Muscle of leg (tissue), 11 donors: ENCODE data around the gene NFASC. TPM values are rescaled to one million over a fixed set of nuclear protein-coding genes. Genes with fewer than 3 reads are reported as not detected.

Source experiments
- DNase-seq: peaks from one replicate; pipeline ENCODE4 v3.0.0; 2013
- H3K27ac ChIP-seq: one replicate; pipeline ENCODE4 v1.5.1; 2013; ENCODE audit warnings: mild to moderate bottlenecking, low read length, control low read depth
- H3K27me3 ChIP-seq: one replicate; pipeline ENCODE4 v1.6.1; 2013; ENCODE audit warnings: low read length; ENCODE audit not compliant: control insufficient read depth, insufficient read depth
- H3K36me3 ChIP-seq: one replicate; pipeline ENCODE4 v1.6.1; 2013; ENCODE audit warnings: low read length; ENCODE audit not compliant: control insufficient read depth, insufficient read depth
- H3K4me1 ChIP-seq: one replicate; pipeline ENCODE4 v1.6.1; 2013; ENCODE audit warnings: low read length; ENCODE audit not compliant: control insufficient read depth, insufficient read depth
- H3K4me3 ChIP-seq: one replicate; pipeline ENCODE4 v1.5.1; 2013; ENCODE audit warnings: low read length, control low read depth
- H3K9me3 ChIP-seq: replicated peaks from 2 replicates; pipeline ENCODE4 v1.6.1; 2013; ENCODE audit warnings: low read depth, low read length; ENCODE audit not compliant: control insufficient read depth
- WGBS: methylation state at CpG from one replicate; pipeline ENCODE4 v1.1.5; 2013; ENCODE audit warnings: missing lambda C conversion rate; ENCODE audit not compliant: insufficient coverage; 5-methylcytosine and 5-hydroxymethylcytosine counted together
- polyA plus RNA-seq, 8 donors: library from polyadenylated mRNA; unstranded; fragments of 120-200 nt; gene quantifications; one replicate each; pipeline versions ENCODE4 v1.2.1 to v1.2.3, GENCODE V29; 2013; ENCODE audit warnings: inconsistent platforms in 1 of 8, low replicate concordance in 1 of 8; ENCODE audit not compliant: insufficient read length in 8 of 8, insufficient read depth in 1 of 8
- total RNA-seq: library from RNA; stranded (reverse); fragments of 120-200 nt; gene quantifications from one replicate; pipeline ENCODE4 v1.2.4, GENCODE V29; 2013

Gene NFASC
- total and polyA plus RNA-seq, 9 donors, result 0.81 to 1.8 (median 1.1) TPM

DNA sequence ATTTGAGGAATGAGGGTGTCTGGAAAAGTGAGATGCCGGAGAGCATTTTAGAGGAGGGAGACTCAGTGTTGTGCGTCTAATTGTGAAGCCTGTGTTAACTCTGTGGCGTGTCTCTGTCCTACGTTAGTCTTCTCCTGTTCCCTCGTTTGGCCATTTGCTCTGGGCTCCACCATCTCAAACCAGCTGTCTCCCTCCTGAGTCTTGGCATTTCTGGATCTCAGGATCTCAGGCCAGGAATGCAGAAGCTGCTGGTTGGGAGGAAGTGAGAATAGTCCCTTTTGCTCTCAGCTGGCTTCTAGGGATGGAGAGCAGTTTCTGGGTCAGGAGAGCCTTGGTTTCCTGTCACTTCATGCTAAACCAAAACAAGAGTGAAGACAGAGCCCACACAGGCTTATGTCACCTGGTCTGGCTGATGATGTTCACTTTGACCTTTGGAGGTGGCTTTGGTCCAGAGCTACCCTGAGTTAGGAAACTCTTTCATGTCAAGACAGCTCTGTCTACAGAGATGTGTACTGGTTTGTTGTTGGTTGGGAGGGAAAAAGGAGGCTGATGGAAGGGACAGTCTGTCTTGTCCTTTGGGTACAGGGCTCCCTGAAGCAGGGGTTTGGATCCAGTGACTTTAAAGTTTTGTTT is 859 bp downstream of the NFASC start:
- H3K4me1 ChIP-seq, result peaks cover 36% of the 10 kb centered on the region
- H3K27me3 ChIP-seq, result peaks cover 4% of the 10 kb centered on the region
- no peak overlapping the region for H3K4me3 ChIP-seq
- no peaks in the 10 kb centered on the region for H3K36me3 ChIP-seq
- no peak for DNase-seq
- H3K27ac ChIP-seq, result no peak overlapping the region
- 80% methylated on average over 1 of the region's 5 CpGs for WGBS
- peaks cover 3% of the 10 kb centered on the region for H3K9me3 ChIP-seq

DNA sequence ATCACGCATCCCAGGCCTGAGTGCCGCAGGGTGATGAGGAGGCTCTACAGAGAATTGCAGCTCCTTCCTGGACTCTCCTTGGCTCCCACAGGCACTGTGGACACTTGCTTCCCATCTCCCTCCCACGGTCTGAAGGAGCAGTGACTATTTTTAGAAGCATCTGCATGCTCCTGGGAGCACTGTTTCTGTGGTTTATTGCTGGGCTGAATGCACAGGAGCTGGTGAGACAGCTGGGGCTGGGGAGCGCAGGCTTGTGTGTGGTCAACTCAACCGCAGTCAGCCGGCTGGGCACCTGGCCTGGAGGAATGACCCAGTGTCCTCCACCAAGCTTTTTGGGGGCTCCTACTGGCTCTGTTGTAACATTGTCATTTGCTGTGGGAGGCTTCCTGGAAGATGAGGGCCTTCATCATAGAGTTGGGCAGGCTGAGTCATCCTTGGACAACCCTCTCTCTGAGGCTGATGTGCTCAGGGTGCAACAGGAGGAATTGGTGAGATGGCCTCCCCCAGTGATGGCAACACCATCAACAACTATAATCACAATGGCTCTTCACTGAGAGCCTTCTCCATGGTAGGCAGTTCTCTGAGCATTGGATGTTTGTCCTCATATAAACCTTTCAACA is 1.7 kb downstream of the NFASC start:
- WGBS, result 82% methylated on average over 5 of the region's 6 CpGs
- Histone ChIP-seq H3K27ac (no peak overlapping the region), H3K4me3 (no peak overlapping the region), H3K4me1 (peaks cover 35% of the 10 kb centered on the region), H3K27me3 (peaks cover 4% of the 10 kb centered on the region), H3K9me3 (peaks cover 3% of the 10 kb centered on the region), H3K36me3 (no peaks in the 10 kb centered on the region)
- no peak for DNase-seq

DNA sequence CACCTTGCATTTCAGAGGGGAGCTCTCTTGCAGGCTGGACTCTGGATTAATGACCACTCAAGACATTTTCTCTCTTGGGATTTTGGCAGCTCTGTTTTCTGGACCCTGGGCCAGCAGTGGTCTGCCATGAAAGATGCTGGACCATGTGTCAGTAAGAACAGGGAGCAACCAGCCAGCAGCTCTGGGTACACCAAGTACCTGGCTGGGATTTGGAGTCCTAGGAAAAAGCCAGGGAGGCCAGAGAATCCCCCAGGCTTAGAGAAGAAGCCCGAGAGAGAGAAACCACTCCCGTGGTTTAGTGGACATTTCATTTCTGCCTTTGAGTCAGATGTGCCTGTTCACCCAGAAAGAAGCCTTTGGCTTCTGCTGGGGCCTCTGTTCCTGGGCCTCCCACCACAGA is 2.5 kb downstream of the NFASC start:
- peaks cover 6% of the 10 kb centered on the region for H3K27me3 ChIP-seq
- peaks cover 27% of the 10 kb centered on the region for H3K4me1 ChIP-seq
- peaks cover 3% of the 10 kb centered on the region for H3K9me3 ChIP-seq
- H3K27ac ChIP-seq, result no peak overlapping the region
- H3K36me3 ChIP-seq, result no peaks in the 10 kb centered on the region
- 81% methylated on average over 2 of the region's 2 CpGs for WGBS
- no peak for DNase-seq
- H3K4me3 ChIP-seq, result no peak overlapping the region

DNA sequence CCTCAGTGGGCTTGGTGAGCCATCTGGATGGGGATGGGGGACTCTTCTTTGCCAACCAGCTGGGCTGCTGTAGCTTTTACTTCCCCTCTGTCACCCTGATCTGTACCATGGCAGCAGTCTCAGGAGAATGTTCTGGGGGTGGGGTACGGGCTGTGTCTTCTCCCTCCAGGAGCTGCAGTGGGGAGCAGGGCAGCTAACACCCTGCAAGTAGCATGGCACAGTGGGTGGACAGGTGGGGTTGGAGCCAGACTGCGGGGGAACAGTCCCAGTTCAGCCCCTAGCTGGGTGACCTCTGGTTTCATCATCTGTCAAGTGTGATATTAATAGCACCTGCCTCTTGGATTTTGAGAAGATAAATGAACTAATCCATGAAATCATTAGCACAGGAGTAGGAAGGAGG is 3.1 kb downstream of the NFASC start:
- no peak for DNase-seq
- H3K36me3 ChIP-seq, result no peaks in the 10 kb centered on the region
- peaks cover 3% of the 10 kb centered on the region for H3K9me3 ChIP-seq
- 83% methylated on average over 1 of the region's 2 CpGs for WGBS
- peaks cover 22% of the 10 kb centered on the region for H3K4me1 ChIP-seq
- H3K27ac ChIP-seq, result no peak overlapping the region
- H3K4me3 ChIP-seq, result no peak overlapping the region
- peaks cover 6% of the 10 kb centered on the region for H3K27me3 ChIP-seq

DNA sequence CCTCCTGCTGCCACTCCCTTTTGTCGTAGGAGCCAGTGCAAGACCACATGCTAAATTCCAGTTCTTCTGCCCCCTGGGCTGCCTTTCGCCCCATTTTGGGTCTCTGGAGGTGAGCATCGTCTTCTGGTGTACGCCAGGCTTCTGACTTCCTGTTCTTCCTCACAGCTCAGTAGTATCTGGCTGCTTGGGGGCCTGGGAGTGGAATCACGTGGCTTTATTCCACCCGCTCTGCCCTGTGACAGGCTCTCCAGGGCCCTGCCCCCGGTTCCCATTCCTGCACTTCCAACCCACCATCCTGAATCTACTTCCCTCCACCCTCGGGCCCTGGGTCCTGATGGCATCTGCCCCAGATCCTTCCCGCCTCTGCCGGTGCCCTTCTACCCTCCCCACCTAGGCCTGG is 3.6 kb downstream of the NFASC start:
- Histone ChIP-seq H3K27ac (no peak overlapping the region), H3K9me3 (peaks cover 3% of the 10 kb centered on the region), H3K4me3 (no peak overlapping the region), H3K4me1 (peaks cover 17% of the 10 kb centered on the region), H3K36me3 (no peaks in the 10 kb centered on the region), H3K27me3 (peaks cover 6% of the 10 kb centered on the region)
- 65% methylated on average over 8 of the region's 10 CpGs for WGBS
- no peak for DNase-seq

DNA sequence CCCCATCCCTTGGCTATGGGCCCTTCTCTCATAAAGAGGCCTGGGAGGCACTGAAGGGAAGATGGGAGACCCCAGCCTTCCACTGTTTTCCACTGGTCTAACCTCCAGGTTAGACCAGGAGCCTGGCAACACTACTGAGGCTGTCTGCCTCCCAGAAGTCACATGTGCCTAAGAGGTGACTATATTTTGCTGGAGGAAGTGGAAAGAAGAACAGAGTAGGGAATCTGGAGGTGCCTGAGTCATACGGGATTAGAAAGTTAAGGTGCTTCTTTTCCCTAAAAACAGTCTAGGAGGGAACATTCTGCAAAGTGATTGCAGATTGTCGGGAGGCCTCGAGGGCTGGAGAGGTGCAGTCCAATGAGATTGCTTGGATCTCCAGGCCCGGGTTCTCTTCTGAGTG is 4.6 kb downstream of the NFASC start:
- Histone ChIP-seq H3K4me3 (no peak overlapping the region), H3K9me3 (peaks cover 3% of the 10 kb centered on the region), H3K27me3 (peaks cover 6% of the 10 kb centered on the region), H3K27ac (no peak overlapping the region), H3K36me3 (no peaks in the 10 kb centered on the region), H3K4me1 (peaks cover 17% of the 10 kb centered on the region)
- WGBS, result 51% methylated on average over 3 of the region's 4 CpGs
- DNase-seq, result no peak

DNA sequence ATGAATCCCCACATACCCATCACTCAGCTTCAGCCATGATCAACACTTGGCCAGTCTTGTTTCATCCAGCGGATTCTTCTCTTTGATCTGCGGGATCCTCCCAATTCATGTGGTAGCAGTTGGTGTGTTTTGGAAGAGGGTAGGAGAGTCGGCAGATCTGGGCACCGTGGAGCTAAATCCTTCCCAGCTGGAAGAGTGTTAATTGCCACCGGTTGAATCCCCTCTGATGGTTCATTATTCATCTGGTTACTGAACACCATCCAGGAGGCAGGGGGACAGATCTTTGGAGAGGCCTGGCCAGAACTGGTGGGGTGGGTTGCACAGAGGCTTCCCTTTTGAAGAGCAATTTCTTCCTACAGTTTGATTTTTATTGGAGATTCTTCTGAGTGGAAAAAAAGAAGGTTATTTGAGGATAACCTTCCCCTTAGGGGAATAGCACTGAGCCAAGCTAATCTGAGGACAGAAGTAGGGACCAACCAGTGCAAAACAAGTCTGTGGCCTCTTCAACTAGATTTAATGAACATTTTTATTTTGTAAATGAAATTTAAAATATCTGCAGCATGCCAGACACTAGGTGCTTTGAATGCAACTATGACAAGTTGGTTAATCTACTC is 8.1 kb downstream of the NFASC start:
- no peak for DNase-seq
- no peaks in the 10 kb centered on the region for H3K9me3 ChIP-seq
- H3K27ac ChIP-seq, result no peak overlapping the region
- peaks cover 3% of the 10 kb centered on the region for H3K4me1 ChIP-seq
- no CpG with 5 or more reads among the region's 5 CpGs for WGBS
- no peak overlapping the region for H3K4me3 ChIP-seq
- no peaks in the 10 kb centered on the region for H3K36me3 ChIP-seq
- peaks cover 5% of the 10 kb centered on the region for H3K27me3 ChIP-seq

DNA sequence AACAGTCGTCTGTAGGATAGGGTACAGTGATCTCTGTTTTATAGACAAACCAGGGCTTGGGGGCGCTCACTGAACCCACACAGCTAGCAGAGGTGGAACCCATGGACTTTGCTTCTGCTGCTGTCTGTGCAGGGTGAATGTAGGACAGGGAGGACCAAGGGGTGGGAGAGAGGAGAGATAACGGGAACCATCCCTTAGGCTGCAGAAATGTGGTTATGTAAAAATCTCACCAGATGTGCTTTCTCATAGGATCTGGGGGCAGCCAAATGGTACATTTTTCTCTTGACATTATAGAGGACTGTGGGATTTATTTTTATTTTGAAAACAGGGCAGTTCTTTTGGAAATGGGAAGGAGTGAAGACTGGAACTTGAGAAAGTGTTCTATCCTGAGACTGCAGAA is 8.7 kb downstream of the NFASC start:
- H3K27me3 ChIP-seq, result peaks cover 2% of the 10 kb centered on the region
- 48% methylated on average over 3 of the region's 3 CpGs for WGBS
- H3K4me3 ChIP-seq, result no peak overlapping the region
- H3K9me3 ChIP-seq, result no peaks in the 10 kb centered on the region
- no peak for DNase-seq
- H3K36me3 ChIP-seq, result no peaks in the 10 kb centered on the region
- H3K27ac ChIP-seq, result no peak overlapping the region
- H3K4me1 ChIP-seq, result no peaks in the 10 kb centered on the region

DNA sequence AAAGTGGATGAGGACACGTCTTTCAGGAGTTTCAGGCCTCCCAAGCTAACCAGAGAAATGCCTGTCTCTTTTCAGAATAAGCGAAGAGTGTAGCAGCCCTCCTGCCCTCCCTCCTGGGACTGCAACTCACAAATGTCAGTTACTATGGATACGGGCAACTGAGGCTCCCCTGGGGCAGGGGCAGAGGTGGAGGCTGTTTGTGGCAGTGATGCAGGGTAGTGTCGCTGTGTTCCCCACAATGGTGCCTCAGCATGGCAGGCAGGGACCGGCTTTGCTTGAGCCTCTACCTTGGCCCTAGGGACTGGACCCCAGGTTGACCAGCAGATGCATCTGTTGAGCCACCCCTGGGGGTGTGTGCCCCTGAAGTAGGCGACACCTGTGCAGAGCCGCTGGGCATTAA is 10.2 kb downstream of the NFASC start:
- DNase-seq, result no peak
- H3K36me3 ChIP-seq, result no peaks in the 10 kb centered on the region
- no peaks in the 10 kb centered on the region for H3K9me3 ChIP-seq
- H3K27me3 ChIP-seq, result peaks cover 2% of the 10 kb centered on the region
- no peak overlapping the region for H3K27ac ChIP-seq
- H3K4me1 ChIP-seq, result no peaks in the 10 kb centered on the region
- 85% methylated on average over 6 of the region's 7 CpGs for WGBS
- no peak overlapping the region for H3K4me3 ChIP-seq

DNA sequence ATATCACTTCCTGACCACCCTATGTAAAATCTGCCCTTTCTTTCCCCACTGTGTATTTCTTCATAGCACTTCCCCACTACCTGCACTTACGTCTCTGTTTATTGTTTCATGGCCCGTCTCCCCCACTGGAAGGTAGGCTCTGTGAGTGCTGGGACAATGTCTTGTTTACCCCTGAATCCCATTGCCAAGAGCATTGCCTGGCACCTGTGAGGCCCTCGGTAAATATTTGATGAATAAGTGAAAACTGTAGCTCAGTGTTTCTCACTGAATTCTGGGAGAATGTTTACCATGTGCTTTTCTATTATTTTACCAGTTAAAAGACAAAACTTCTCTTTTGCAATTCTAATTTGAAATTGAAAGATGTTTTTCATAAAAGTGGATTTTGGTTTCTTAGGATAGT is 11.8 kb downstream of the NFASC start:
- Histone ChIP-seq H3K27me3 (peaks cover 5% of the 10 kb centered on the region), H3K36me3 (no peaks in the 10 kb centered on the region), H3K9me3 (no peaks in the 10 kb centered on the region), H3K27ac (no peak overlapping the region), H3K4me3 (no peak overlapping the region), H3K4me1 (no peaks in the 10 kb centered on the region)
- no peak for DNase-seq
- WGBS, result no CpG with 5 or more reads among the region's 3 CpGs
